Esophagus squamous epithelium (tissue), 5 donors: Measurements from ENCODE around the gene TRERF1. TPM values are rescaled to one million over a fixed set of nuclear protein-coding genes. Genes with fewer than 3 reads are reported as not detected.
A peak's percentile ranks its signal among the peaks of the same experiment; 100 is the strongest.

Source experiments
- DNase-seq: peaks from one replicate; lab custom pipeline; 2025; lab: John Stamatoyannopoulos, UW
- H3K27ac ChIP-seq, 4 donors: fragments of 200-600 bp; sonication (generic); one replicate each; pipeline ENCODE4 v1.5.1; 2016 to 2019; ENCODE audit warnings: mild to moderate bottlenecking in 1 of 4
- H3K27me3 ChIP-seq, 4 donors: fragments of 200-600 bp; sonication (generic); 1 replicate in 3 of 4; 2 replicates in 1 of 4; pipeline versions ENCODE4 v1.5.1 to v1.6.0; 2017 to 2021; ENCODE audit warnings: antibody characterized with exemption in 1 of 4
- H3K36me3 ChIP-seq, 3 donors: fragments of 200-600 bp; sonication (generic); one replicate each; pipeline ENCODE4 v1.5.1; 2016 to 2019
- H3K4me1 ChIP-seq, 3 donors: fragments of 200-600 bp; sonication (generic); one replicate each; pipeline ENCODE4 v1.5.1; 2017 to 2019
- H3K4me3 ChIP-seq, 4 donors: fragments of 200-600 bp; sonication (generic); 1 replicate in 3 of 4; 2 replicates in 1 of 4; pipeline ENCODE4 v1.5.1; 2016 to 2019; ENCODE audit warnings: mild to moderate bottlenecking in 2 of 4, moderate library complexity in 1 of 4
- H3K9me3 ChIP-seq, 3 donors: fragments of 200-600 bp; sonication (generic); one replicate each; pipeline ENCODE4 v1.5.1; 2016 to 2019
- POLR2A ChIP-seq, 4 donors: fragments of 450-650 bp; IDR thresholded peaks; one replicate each; pipeline ENCODE4 v1.6.1; 2017; ENCODE audit warnings: antibody characterized with exemption in 4 of 4, mild to moderate bottlenecking in 4 of 4, moderate library complexity in 3 of 4
- WGBS, 2 donors: methylation state at CpG; one replicate each; pipeline ENCODE4 v1.1.5; 2018; 5-methylcytosine and 5-hydroxymethylcytosine counted together
- intact Hi-C: fragments of 100-400 bp; cut with DNase I; formaldehyde crosslinking; loops from one replicate; pipeline ENCODE4 v1.15.0; 2022
- total RNA-seq, 4 donors: library from RNA; depleted of rRNA; stranded (reverse); fragments of >200 nt; gene quantifications; one replicate each; pipeline ENCODE4 v1.1.0, GENCODE V29; 2016
- TF ChIP-seq, protein P1 (sequence below), 6 experiments: fragments of 450-650 bp in 4 of 6; fragments of 200-600 bp in 2 of 6; sonication (generic) in 2 of 6; IDR thresholded peaks; one replicate each; pipeline ENCODE4 v1.5.1; 2016 to 2019; ENCODE audit warnings: antibody characterized with exemption in 6 of 6, mild to moderate bottlenecking in 4 of 6, moderate library complexity in 4 of 6
- donor health status: DM: yes; HTN: yes; CAD: no.

TRERF1 gene, protein sequence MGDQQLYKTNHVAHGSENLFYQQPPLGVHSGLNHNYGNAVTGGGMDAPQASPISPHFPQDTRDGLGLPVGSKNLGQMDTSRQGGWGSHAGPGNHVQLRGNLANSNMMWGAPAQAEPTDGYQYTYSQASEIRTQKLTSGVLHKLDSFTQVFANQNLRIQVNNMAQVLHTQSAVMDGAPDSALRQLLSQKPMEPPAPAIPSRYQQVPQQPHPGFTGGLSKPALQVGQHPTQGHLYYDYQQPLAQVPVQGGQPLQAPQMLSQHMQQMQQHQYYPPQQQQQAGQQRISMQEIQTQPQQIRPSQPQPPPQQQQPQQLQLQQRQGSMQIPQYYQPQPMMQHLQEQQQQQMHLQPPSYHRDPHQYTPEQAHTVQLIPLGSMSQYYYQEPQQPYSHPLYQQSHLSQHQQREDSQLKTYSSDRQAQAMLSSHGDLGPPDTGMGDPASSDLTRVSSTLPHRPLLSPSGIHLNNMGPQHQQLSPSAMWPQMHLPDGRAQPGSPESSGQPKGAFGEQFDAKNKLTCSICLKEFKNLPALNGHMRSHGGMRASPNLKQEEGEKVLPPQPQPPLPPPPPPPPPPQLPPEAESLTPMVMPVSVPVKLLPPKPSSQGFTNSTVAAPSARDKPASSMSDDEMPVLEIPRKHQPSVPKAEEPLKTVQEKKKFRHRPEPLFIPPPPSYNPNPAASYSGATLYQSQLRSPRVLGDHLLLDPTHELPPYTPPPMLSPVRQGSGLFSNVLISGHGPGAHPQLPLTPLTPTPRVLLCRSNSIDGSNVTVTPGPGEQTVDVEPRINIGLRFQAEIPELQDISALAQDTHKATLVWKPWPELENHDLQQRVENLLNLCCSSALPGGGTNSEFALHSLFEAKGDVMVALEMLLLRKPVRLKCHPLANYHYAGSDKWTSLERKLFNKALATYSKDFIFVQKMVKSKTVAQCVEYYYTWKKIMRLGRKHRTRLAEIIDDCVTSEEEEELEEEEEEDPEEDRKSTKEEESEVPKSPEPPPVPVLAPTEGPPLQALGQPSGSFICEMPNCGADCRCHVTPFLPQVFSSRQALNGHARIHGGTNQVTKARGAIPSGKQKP (N-terminal part only)
- total RNA-seq = 10 to 100 TPM in 3 of 4 donors, 1 to 10 TPM in 1; 5.5 to 13.8 (median 11.5) TPM

DNA sequence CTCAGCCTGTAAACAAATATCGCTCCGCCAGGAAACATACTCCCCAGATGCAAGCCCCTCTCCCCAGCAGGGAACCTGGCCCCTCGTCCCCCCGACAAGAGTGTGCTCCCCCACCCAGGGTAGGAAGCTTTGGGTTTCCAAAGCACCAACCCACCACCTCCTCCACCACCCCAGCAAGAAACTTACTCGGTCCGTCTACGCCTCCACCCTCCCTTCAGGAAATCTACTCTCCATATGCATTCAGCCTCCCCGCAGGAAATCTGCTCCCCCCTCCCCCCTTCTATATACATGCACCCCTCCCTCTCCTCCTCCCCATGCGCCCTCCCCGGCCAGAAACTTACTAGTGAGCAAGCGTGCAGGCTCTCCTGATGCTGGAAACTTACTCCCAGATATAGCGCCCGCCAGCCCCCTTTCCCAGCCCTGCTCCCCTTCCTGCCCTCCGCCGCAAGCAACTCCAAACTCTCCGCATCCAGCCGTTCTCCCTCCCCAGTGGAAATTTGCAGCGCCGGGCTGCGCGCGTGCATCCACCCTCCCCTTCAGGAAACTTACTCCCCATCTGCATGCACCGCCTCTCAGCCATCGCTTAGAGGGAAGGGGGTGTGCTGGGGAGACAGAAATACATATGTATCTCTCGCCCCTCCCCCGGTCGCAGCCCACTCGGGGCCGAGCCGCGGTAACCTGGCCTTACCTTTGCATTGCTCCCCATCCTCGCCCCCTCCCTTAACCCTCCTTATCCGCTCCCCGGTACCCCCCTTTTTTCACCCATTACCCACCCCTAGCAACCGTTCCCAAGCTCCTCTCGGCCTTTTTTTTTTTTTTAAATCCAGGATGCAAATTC is at the start of gene TRERF1:
TSS of gene TRERF1 (minus strand) at position 594 of the 838 bp plus-strand sequence. CDS start 182,336 bp downstream, outside the sequence.
- Histone ChIP-seq H3K27ac (peak within 1 kb of the TSS; percentile 88 to 97 (median 92)), H3K4me1 (peaks cover 18 to 58% (median 23%) of the 10 kb centered on the region in 3 donors), H3K27me3 (no peaks in the 10 kb centered on the region), H3K36me3 (no peaks in the 10 kb centered on the region), H3K4me3 (peak within 1 kb of the TSS; percentile 72 to 95 (median 78)), H3K9me3 (no peaks in the 10 kb centered on the region)
- TF ChIP-seq POLR2A (IDR thresholded peaks at IDR 0.05) = peak in 1 of 4 donors; percentile 32
- TF ChIP-seq, protein P1, sequence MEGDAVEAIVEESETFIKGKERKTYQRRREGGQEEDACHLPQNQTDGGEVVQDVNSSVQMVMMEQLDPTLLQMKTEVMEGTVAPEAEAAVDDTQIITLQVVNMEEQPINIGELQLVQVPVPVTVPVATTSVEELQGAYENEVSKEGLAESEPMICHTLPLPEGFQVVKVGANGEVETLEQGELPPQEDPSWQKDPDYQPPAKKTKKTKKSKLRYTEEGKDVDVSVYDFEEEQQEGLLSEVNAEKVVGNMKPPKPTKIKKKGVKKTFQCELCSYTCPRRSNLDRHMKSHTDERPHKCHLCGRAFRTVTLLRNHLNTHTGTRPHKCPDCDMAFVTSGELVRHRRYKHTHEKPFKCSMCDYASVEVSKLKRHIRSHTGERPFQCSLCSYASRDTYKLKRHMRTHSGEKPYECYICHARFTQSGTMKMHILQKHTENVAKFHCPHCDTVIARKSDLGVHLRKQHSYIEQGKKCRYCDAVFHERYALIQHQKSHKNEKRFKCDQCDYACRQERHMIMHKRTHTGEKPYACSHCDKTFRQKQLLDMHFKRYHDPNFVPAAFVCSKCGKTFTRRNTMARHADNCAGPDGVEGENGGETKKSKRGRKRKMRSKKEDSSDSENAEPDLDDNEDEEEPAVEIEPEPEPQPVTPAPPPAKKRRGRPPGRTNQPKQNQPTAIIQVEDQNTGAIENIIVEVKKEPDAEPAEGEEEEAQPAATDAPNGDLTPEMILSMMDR (IDR thresholded peaks at IDR 0.05) = no peak
- no peak for DNase-seq
- intact Hi-C loops = no loop called here
- WGBS, 2 donors = 0 to 1% methylated on average over 27 to 31 of the region's 36 CpGs

DNA sequence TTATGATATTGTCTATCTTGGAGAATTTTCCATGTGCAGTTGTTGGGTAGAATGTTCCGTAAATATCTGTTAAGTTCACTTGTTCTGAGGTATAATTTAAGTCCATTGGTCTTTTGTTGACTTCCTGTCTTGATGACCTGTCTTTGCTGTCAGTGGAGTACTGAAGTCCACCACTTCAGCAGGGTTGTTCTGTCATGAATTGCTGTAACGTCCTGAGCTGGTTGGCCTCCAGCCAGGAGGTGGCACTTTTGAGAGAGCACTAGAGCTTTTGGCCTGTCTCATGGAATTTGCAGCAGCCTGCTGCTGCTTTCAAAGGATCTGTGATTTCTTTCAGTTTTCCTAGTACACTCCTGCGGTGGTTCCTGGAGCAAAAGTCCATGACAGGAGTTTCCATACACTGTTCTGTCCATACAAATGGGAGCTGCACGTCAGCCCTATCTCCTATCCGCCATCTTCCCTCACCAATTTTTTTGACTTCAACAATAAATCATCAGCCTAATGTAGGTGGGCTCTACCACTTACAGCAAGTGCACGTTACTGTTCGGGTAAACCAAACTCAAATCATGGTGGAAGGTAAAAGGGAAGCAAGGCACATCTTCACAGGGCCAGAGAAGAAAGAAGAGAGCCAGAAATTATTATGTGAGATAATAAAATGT is 46.9 kb upstream of the TRERF1 start:
- no peak for TF ChIP-seq POLR2A (IDR thresholded peaks at IDR 0.05)

DNA sequence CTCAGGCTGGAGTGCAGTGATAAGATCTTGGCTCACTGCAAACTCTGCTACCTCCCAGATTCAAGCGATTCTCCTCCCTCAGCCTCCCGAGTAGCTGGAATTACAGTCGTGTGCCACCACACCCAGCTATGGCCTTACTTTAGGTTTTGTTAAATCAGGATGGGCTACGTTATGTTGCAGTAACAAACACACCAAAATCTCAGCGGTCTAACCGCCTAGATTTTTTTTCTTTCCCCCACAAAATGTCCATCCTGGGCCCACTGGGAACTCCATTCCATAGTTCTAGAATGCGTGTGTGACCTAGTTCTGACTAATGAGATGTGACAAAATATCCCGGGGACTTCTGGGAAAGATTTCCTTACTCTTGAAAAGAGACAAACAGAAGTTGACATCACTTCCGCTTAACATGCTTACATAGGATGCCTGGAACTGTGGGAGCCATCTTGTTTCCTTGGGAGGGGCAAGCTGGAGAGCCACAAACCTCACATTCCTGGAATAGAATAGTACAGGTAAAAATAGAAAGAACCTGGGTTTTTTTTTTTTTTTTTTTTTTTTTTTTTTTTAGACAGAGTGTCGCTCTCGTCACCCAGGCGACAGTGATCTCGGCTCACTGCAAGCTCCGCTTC is 42.3 kb upstream of the TRERF1 start:
- Histone ChIP-seq H3K27ac (no peak overlapping the region), H3K4me1 (no peaks in the 10 kb centered on the region), H3K9me3 (peaks cover 0 to 6% (median 0%) of the 10 kb centered on the region in 3 donors), H3K4me3 (no peak overlapping the region), H3K27me3 (peaks cover 0 to 8% (median 0%) of the 10 kb centered on the region in 4 donors), H3K36me3 (no peaks in the 10 kb centered on the region)
- 88 to 93% methylated on average over 12 to 14 of the region's 14 CpGs for WGBS, 2 donors
- intact Hi-C loops = no loop called here
- DNase-seq = no peak
- TF ChIP-seq POLR2A (IDR thresholded peaks at IDR 0.05) = no peak
- TF ChIP-seq, protein P1 (IDR thresholded peaks at IDR 0.05) = no peak

More for the DNA sequence above, 46.9 kb upstream of the TRERF1 start:
- 73 to 82% methylated on average over 7 of the region's 7 CpGs for WGBS, 2 donors
- H3K4me1 ChIP-seq = no peaks in the 10 kb centered on the region
- H3K36me3 ChIP-seq = no peaks in the 10 kb centered on the region
- peaks cover 0 to 6% (median 0%) of the 10 kb centered on the region in 3 donors for H3K9me3 ChIP-seq
- H3K27ac ChIP-seq = no peak overlapping the region
- intact Hi-C loops = no loop called here
- H3K27me3 ChIP-seq = peaks cover 0 to 35% (median 0%) of the 10 kb centered on the region in 4 donors
- no peak for DNase-seq
- H3K4me3 ChIP-seq = no peak overlapping the region

DNA sequence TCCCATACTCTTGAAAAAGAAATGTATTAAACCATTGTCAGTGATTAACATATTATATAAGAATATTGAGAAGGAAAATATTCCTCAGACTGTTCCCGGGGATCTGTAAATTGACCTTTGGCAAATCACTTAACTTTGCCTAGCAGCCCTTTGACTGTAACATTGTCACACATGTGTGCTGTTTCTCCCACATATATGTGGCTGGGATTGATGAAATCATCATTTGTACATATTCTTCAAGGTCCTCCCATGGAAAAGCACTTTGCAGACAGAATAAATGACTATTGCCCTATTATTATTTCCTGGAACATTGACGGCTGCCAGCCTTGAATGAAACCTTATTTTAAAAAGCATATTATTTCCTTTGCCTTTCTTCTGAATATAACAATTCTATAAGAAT is 36.4 kb upstream of the TRERF1 start:
- Histone ChIP-seq H3K27ac (no peak overlapping the region), H3K36me3 (no peaks in the 10 kb centered on the region), H3K27me3 (no peaks in the 10 kb centered on the region), H3K9me3 (no peaks in the 10 kb centered on the region), H3K4me1 (no peaks in the 10 kb centered on the region), H3K4me3 (no peak overlapping the region)
- 77 to 84% methylated on average over 2 of the region's 2 CpGs for WGBS, 2 donors
- intact Hi-C loops = no loop called here
- no peak for DNase-seq
- no peak for TF ChIP-seq POLR2A (IDR thresholded peaks at IDR 0.05)
- TF ChIP-seq, protein P1 (IDR thresholded peaks at IDR 0.05) = no peak
